K562 (cell line): ENCODE results near the gene NAXD. TPM values are rescaled to one million over a fixed set of nuclear protein-coding genes. Genes with fewer than 3 reads are reported as not detected.

Experiments
- ATAC-seq: fragments of 200-7000 bp; cut with Tn5 transposase; 3 replicates; pipeline ENCODE4 v1.9.1; 2020; ENCODE audit warnings: moderate library complexity
- BruUV-seq: library from RNA; stranded (reverse); fragments of 400-500 nt; replicated peaks from 2 replicates; lab custom pipeline; 2021; lab: Mats Ljungman, UMichigan
- CTCF ChIA-PET: fragments of 300-600 bp; formaldehyde crosslinking; extraction: SDS; loops from one replicate; lab custom pipeline; 2021; ENCODE audit warnings: low intra/inter-chr PET ratio; lab: Yijun Ruan, JAX
- POLR2A ChIA-PET: fragments of 300-600, 350-650 bp; sonication (Branson Sonifier 250); formaldehyde crosslinking; extraction: SDS; loops from one replicate; lab custom pipeline; 2021; ENCODE audit warnings: antibody characterized with exemption, inconsistent platforms; lab: Yijun Ruan, JAX
- DNase-seq, 4 experiments: peaks; one replicate each; pipeline versions ENCODE4 v3.0.0 to v3.0.0-alpha.2; 2011 to 2018; ENCODE audit warnings: low spot score in 3 of 4, mixed read lengths in 3 of 4; ENCODE audit errors: extremely low read depth in 1 of 4
- FAIRE-seq: peaks from 2 replicates; lab custom pipeline; 2011; peaks lifted over from hg19 to GRCh38; lab: Jason Lieb, UNC
- H2AFZ ChIP-seq: 2 replicates; pipeline ENCODE4 v1.6.0; 2011; ENCODE audit warnings: low read depth, low read length, control low read depth, inconsistent platforms
- H3K27ac ChIP-seq: fragments of 200-600 bp; 3 replicates; pipeline ENCODE4 v1.8.0; 2011; ENCODE audit warnings: low read depth, mild to moderate bottlenecking, control low read depth, inconsistent platforms, low read length, moderate library complexity, mixed read lengths; ENCODE audit errors: extremely low read depth
- H3K27me3 ChIP-seq, 2 experiments: fragments of 300-600 bp in 1 of 2; 2 replicates in 1 of 2; 3 replicates in 1 of 2; pipeline versions ENCODE4 v1.6.0 to v1.8.0; 2011; ENCODE audit warnings: inconsistent platforms in 2 of 2, low read length in 2 of 2, mild to moderate bottlenecking in 1 of 2, mixed read lengths in 1 of 2, moderate library complexity in 1 of 2; ENCODE audit not compliant: control insufficient read depth in 2 of 2, insufficient read depth in 2 of 2
- H3K36me3 ChIP-seq: fragments of 300-600 bp; 3 replicates; pipeline ENCODE4 v1.8.0; 2011; ENCODE audit warnings: mild to moderate bottlenecking, low read length, inconsistent platforms; ENCODE audit not compliant: control insufficient read depth, insufficient read depth
- H3K4me1 ChIP-seq, 2 experiments: fragments of 200-600 bp in 1 of 2; replicated peaks in 1 of 2; 2 replicates in 1 of 2; 3 replicates in 1 of 2; pipeline versions ENCODE4 v1.5.1 to v1.8.0; 2011; ENCODE audit warnings: inconsistent platforms in 2 of 2, low read length in 2 of 2, mild to moderate bottlenecking in 1 of 2, mixed read lengths in 1 of 2, moderate library complexity in 1 of 2; ENCODE audit not compliant: control insufficient read depth in 2 of 2, insufficient read depth in 2 of 2
- H3K4me2 ChIP-seq: 2 replicates; pipeline ENCODE4 v1.6.1; 2011; ENCODE audit warnings: low read length, control low read depth, inconsistent platforms, mixed read lengths; ENCODE audit not compliant: insufficient read depth
- H3K4me3 ChIP-seq: fragments of 200-600 bp; sonication (generic), shearing (Covaris generic); 2 replicates; pipeline ENCODE4 v1.5.1; 2016; ENCODE audit warnings: control low read depth, inconsistent platforms
- H3K79me2 ChIP-seq: fragments of 200-600 bp; 3 replicates; pipeline ENCODE4 v1.8.0; 2011; ENCODE audit warnings: low read length, inconsistent platforms; ENCODE audit not compliant: control insufficient read depth, insufficient read depth
- H3K9ac ChIP-seq, 2 experiments: 2 replicates each; pipeline versions ENCODE4 v1.6.0 to v1.6.1; 2011; ENCODE audit warnings: low read depth in 2 of 2, low read length in 2 of 2, control low read depth in 1 of 2, inconsistent platforms in 1 of 2, mild to moderate bottlenecking in 1 of 2, mixed read lengths in 1 of 2; ENCODE audit not compliant: insufficient read depth in 1 of 2
- H3K9me1 ChIP-seq: one replicate; pipeline ENCODE4 v1.6.0; 2011; ENCODE audit warnings: inconsistent platforms, mild to moderate bottlenecking, low read length, moderate library complexity; ENCODE audit not compliant: control insufficient read depth, insufficient read depth
- H3K9me3 ChIP-seq: replicated peaks from 2 replicates; pipeline ENCODE4 v1.5.1; 2011; ENCODE audit warnings: low read depth, low read length, inconsistent platforms; ENCODE audit not compliant: control insufficient read depth, insufficient read depth
- H4K20me1 ChIP-seq: replicated peaks from 2 replicates; pipeline ENCODE4 v1.6.1; 2011; ENCODE audit warnings: low read length, inconsistent platforms, mixed read lengths; ENCODE audit not compliant: control insufficient read depth, insufficient read depth
- ARID3A ChIP-seq: IDR thresholded peaks from 2 replicates; pipeline ENCODE4 v1.6.1; 2012; ENCODE audit warnings: low read depth, low read length, improper control_type of control experiment, borderline replicate concordance
- ARID3B ChIP-seq: fragments of 250-450 bp; sonication (Bioruptor Pico); IDR thresholded peaks from 2 replicates; pipeline ENCODE4 v1.4.0; 2020; ENCODE audit warnings: borderline replicate concordance
- ASH1L ChIP-seq: fragments of 450-650 bp; IDR thresholded peaks from 2 replicates; pipeline ENCODE4 v1.6.1; 2018; ENCODE audit warnings: borderline replicate concordance, mild to moderate bottlenecking, low read depth; ENCODE audit not compliant: partially characterized antibody
- CTCFL ChIP-seq: IDR thresholded peaks from 2 replicates; pipeline ENCODE4 v1.6.1; 2011; ENCODE audit warnings: borderline replicate concordance, low read depth, mild to moderate bottlenecking, moderate library complexity, low read length; ENCODE audit not compliant: insufficient read depth, poor library complexity, severe bottlenecking
- ELF1 ChIP-seq: fragments of 200-800 bp; sonication (Bioruptor generic); IDR thresholded peaks from 2 replicates; pipeline ENCODE4 v1.6.1; 2016; ENCODE audit warnings: missing genetic modification characterization, missing compliant biosample characterization
- ESRRB ChIP-seq: fragments of 250-450 bp; sonication (Bioruptor Pico); IDR thresholded peaks from 2 replicates; pipeline ENCODE4 v1.5.0; 2020; ENCODE audit warnings: mild to moderate bottlenecking, moderate library complexity, borderline replicate concordance
- ETV6 ChIP-seq, 3 experiments: fragments of 150-350 bp in 1 of 3; sonication (generic) in 1 of 3; formaldehyde crosslinking in 1 of 3; IDR thresholded peaks; 2 replicates each; pipeline versions ENCODE4 v1.6.1 to v1.8.0; 2014 to 2022; ENCODE audit warnings: borderline replicate concordance in 2 of 3, low read depth in 2 of 3, antibody characterized with exemption in 1 of 3, low read length in 1 of 3, mild to moderate bottlenecking in 1 of 3, missing genetic modification reagents in 1 of 3
- HDGF ChIP-seq: fragments of 450-650 bp; IDR thresholded peaks from 2 replicates; pipeline ENCODE4 v1.6.1; 2016
- KDM1A ChIP-seq, 2 experiments: fragments of 450-650 bp; IDR thresholded peaks; 2 replicates each; pipeline ENCODE4 v1.6.1; 2016; ENCODE audit warnings: mild to moderate bottlenecking in 2 of 2
- MCM2 ChIP-seq: fragments of 450-650 bp; IDR thresholded peaks from 2 replicates; pipeline ENCODE4 v1.6.1; 2017; ENCODE audit warnings: low read depth, mild to moderate bottlenecking
- RBFOX2 ChIP-seq: fragments of 200-400 bp; formaldehyde crosslinking; IDR thresholded peaks from 2 replicates; pipeline ENCODE4 v1.6.1; 2017; ENCODE audit warnings: low read depth, mild to moderate bottlenecking, low read length, moderate library complexity
- SIRT6 ChIP-seq: IDR thresholded peaks from one replicate; pipeline ENCODE4 v1.6.1; 2012; ENCODE audit warnings: low read depth, mild to moderate bottlenecking, control low read depth, inconsistent platforms, low read length, moderate library complexity
- ZNF217 ChIP-seq: sonication (generic); formaldehyde crosslinking; IDR thresholded peaks from 2 replicates; pipeline ENCODE4 v1.8.0; 2022; ENCODE audit warnings: mild to moderate bottlenecking, missing genetic modification reagents
- ZNF232 ChIP-seq: sonication (generic); formaldehyde crosslinking; IDR thresholded peaks from 2 replicates; pipeline ENCODE4 v1.8.0; 2022; ENCODE audit warnings: mild to moderate bottlenecking, missing genetic modification reagents
- ZNF277 ChIP-seq: fragments of 250-450 bp; sonication (Bioruptor Pico); IDR thresholded peaks from 2 replicates; pipeline ENCODE4 v1.8.0; 2022; ENCODE audit warnings: inconsistent platforms, mild to moderate bottlenecking, moderate library complexity, borderline replicate concordance
- ZSCAN29 ChIP-seq: fragments of 450-650 bp; IDR thresholded peaks from 2 replicates; pipeline ENCODE4 v1.6.1; 2017
- WGBS: fragments of 100-300 bp; shearing (Covaris generic); methylation state at CpG from one replicate; pipeline ENCODE4 v1.1.6; 2016; ENCODE audit warnings: low coverage, mixed read lengths; ENCODE audit not compliant: insufficient coverage; ENCODE audit errors: missing lambda C conversion rate; 5-methylcytosine and 5-hydroxymethylcytosine counted together
- in situ Hi-C: fragments of 300-500 bp; cut with MboI; formaldehyde crosslinking; loops from 4 replicates; pipeline ENCODE4 v1.15.0; 2018; ENCODE audit warnings: inconsistent platforms, mixed read lengths
- intact Hi-C: fragments of 100-400 bp; cut with micrococcal nuclease; formaldehyde crosslinking; loops from 2 replicates; pipeline ENCODE4 v1.14.2; 2022
- polyA plus RNA-seq, 8 experiments: library from polyadenylated mRNA; depleted of rRNA in 4 of 8; stranded (reverse) in 5 of 8; unstranded in 3 of 8; fragments of >200 nt; fragmentation: Nextera tagmentation in 2 of 8; fragmentation: Illumina TruSeq in 1 of 8; extraction: Ambion mirVana in 2 of 8; extraction: Trizol in 1 of 8; gene quantifications; 2 replicates each; pipeline versions ENCODE4 v1.2.1 to v1.2.3, GENCODE V29; 2011 to 2014; ENCODE audit warnings: inconsistent platforms in 1 of 8, missing spikeins in 1 of 8
- total RNA-seq, 7 experiments: library from RNA; depleted of rRNA in 6 of 7; stranded (reverse); fragments of >200 nt in 6 of 7; fragmentation: Illumina TruSeq in 2 of 7; extraction: Trizol in 2 of 7; gene quantifications; 2 replicates each; pipeline versions ENCODE4 v1.2.1 to v1.2.3, GENCODE V29; 2011 to 2021; ENCODE audit warnings: low replicate concordance in 1 of 7

NAXD gene
- total and polyA plus RNA-seq, 9 of the 15 experiments (the other 6 are each of a cell fraction or from before 2014, with no cell fraction given), result 0.59 to 20.6 (median 13.0) TPM

GRCh38 chr13:110629735-110630134 is 14.4 kb downstream of the NAXD start:
- in situ Hi-C loops, result no loop called here
- Histone ChIP-seq H3K79me2 (peaks cover 25% of the 10 kb centered on the region), H3K4me3 (no peak overlapping the region), H3K36me3 (peaks cover 40% of the 10 kb centered on the region; the same call in 2 of the 3 replicates), H3K4me1 (peaks cover 0 to 15% of the 10 kb centered on the region in 2 experiments; a peak in 2 of 5 replicates), H3K9me1 (no peaks in the 10 kb centered on the region), H3K4me2 (no peak overlapping the region), H3K27me3 (no peaks in the 10 kb centered on the region), H3K9ac (no peak overlapping the region), H2AFZ (no peak overlapping the region), H4K20me1 (no peaks in the 10 kb centered on the region), H3K9me3 (no peaks in the 10 kb centered on the region), H3K27ac (no peak overlapping the region)
- no peak for ATAC-seq
- CTCF ChIA-PET, result no interaction called here
- no TSS peak for BruUV-seq
- POLR2A ChIA-PET, result interaction anchor here (1.2 kb wide), 1 partner anchor 26 kb away, joined by 3 read pairs; no protein-coding TSS in a partner anchor
- WGBS, result 87% methylated on average over 7 of the region's 7 CpGs
- DNase-seq, result no peak
- no peak for FAIRE-seq
- intact Hi-C loops, result no loop called here
- TF ChIP-seq ESRRB (no peak), ETV6 (IDR thresholded peaks at IDR 0.05; ENCODE audit: borderline replicate concordance in 1 of 2, low read depth in 2 of 2, low read length in 1 of 2) (no peak), ETV6 (CRISPR knock-in tag; IDR thresholded peaks at IDR 0.05; ENCODE audit: borderline replicate concordance) (no peak), SIRT6 (no peak), ASH1L (no peak), RBFOX2 (no peak), MCM2 (no peak), HDGF (no peak), ARID3B (CRISPR knock-in tag) (no peak), CTCFL (no peak), KDM1A (IDR thresholded peaks at IDR 0.05) (no peak), ZNF232 (CRISPR knock-in tag) (no peak), ARID3A (no peak), ELF1 (no peak), ZSCAN29 (no peak), ZNF217 (CRISPR knock-in tag) (no peak), ZNF277 (no peak)
